HG03558 (cell line): Measurements from ENCODE around the gene ULK1.
A peak's percentile ranks its signal among the peaks of the same experiment; 100 is the strongest.
"Not testable (repeated sequence)": the region's sequence is repeated elsewhere in the genome, so short reads cannot be mapped to it uniquely, and the experiment has no call there.

Experiments used
- ATAC-seq: cut with Tn5 transposase; IDR thresholded peaks from one replicate; pipeline ENCODE4 v1.9.1; 2021; ENCODE audit warnings: moderate number of reproducible peaks; ENCODE audit not compliant: unreplicated experiment; ENCODE audit errors: extremely low read depth

ULK1 gene

DNA sequence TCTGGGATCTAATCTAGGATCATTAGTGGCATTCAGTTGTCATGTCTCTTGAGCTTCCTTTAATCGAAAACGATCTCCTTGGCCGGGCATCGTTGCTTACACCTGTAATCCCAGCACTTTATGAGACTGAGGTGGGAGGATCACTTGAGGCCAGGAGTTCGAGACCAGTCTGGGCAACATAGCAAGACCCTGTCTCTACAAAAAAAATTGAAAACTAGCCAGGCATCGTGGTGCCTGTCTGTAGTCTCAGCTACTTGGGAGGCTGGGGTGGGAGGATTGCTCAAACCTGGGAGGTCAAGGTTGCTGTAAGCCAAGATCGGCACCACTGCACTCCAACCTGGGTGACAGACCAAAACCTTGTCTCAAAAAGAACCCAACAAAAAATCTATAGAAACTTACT lies 43.7 kb downstream of the ULK1 start:
- no peak for ATAC-seq

- ATAC-seq, result no peak
Measured at GRCh38 chr12:131939007-131939406, 44.6 kb downstream of the ULK1 start.

DNA sequence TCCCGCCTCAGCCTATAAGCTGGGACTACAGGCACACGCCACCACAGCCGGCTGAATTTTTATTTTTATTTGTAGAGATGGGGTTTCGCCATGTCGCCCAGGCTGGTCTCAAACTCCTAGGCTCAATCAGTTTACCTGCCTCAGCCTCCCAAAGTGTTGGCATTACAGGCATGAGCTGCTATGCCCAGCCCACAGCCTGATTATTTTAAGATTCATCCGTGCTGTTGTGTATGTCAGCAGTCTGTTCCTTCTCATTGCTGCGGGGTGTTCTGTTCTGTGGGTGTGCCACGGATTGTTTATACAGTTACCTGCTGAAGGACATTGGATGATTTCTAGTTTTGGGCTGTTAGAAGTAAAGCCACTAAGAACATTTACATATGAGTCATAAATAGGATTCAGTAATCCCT lies 45.7 kb downstream of the ULK1 start:
- no peak for ATAC-seq

GRCh38 chr12:131941116-131941986 lies 46.9 kb downstream of the ULK1 start:
- no peak for ATAC-seq

- ATAC-seq, result no peak
Measured at GRCh38 chr12:131941987-131942341, 47.5 kb downstream of the ULK1 start.

GRCh38 chr12:131942671-131943070 lies 48.2 kb downstream of the ULK1 start:
- no peak for ATAC-seq

DNA sequence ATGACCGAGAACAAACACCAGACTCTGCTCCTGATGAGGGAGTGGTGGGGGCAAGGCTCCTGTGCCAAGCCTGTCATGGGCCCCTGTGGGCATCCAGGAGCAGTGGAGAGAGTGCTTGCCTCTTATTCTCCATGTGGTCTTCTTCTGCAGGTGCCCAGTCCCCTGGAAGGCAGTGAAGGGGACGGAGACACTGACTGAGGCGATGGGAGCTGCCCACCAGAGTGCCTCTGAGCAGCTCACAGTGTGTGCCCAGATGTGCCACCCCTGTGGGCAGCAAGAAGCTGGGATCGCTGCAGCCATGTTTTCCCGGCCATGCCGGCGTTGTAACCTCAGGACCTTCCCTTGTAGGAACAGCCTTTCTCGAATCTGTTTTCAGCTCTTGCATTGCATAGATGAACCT lies 49.0 kb downstream of the ULK1 start:
- no peak for ATAC-seq

DNA sequence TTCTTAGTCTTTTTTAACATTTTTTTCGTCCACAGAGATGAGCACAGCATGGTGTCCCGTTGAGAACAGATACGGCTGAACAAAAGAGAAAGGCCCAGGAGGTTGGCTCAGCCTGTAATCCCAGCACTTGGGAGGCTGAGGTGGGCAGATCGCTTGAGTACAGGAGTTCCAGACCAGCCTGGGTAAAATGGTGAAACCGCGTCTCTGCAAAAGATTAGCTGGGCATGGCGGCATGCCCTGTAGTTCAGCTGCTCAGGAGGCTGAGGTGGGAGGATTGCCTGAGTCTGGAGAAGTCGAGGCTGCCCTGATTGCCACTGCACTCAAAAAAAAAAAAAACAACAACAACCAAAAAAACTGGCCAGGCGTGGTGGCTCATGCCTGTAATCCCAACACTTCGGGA lies 49.5 kb downstream of the ULK1 start:
- no peak for ATAC-seq

GRCh38 chr12:131944601-131945251 lies 50.3 kb downstream of the ULK1 start:
- no peak for ATAC-seq

DNA sequence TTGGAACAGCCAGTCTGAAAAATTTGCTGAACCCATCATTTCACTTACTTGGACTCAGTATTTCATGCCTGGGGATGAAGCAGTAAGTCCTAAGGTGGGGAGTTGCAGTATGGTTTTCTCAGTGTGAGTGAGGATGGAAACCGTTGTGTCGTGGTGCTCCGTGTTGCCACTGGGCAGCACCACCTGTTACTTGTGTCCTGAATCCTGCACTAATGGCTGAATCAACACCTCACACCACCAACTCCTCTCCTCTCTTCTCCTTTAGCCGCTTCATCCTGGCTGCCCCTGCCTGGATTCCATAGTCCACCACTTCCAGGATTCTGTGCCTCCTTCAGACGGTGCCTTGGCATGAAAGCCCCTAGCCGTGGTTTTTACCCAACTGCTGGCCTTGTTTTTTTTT lies 52.3 kb downstream of the ULK1 start:
- ATAC-seq, result no peak

DNA sequence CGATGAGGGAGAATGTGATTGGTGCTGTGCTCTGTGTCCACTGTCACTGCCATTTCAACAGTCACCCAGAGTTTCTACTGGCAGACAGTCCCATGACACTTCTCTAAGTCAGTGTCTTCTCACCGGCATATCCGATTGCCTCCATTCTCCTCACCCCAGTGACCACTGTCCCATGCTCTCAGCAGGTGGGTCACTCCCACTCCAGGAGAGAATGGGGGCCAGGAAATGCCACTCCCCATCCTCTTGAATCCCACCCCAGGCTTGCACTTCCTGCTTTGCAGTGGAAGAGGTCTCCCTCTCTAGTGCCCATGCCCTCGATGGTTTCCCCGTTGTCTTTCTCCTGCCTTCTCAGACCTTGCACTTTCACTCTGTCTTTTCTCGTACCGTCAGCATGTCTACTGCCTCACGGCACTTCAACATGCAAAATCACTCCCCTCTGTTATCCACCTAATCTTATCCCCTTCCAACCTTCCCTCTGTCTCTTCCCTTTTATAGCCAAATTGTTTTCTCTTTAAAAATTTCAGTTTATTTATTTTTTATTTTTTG lies 53.1 kb downstream of the ULK1 start:
- no peak for ATAC-seq

DNA sequence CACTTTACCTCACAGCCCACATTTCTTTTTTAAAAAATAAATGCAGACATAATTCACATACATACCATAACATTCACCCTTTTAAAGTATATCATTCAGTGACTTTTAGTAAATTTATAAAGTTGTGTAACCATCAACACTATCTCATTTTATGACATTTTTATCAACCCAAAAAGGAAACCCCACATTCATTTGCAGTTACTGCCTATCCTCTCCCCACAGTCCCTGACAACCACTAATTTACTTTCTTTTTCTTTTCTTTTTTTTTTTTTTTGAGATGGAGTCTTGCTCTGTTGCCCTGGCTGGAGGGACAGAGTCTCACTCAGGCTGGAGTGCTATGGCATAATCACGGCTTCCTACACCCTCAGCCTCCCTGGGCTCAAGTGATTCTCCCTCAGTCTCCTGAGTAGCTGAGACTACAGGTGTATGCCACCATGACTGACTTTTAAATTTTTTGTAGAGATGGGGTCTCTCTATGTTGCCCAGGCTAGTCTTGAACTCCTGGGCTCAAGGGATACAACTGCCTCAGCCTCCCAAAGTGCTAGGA lies 53.8 kb downstream of the ULK1 start:
- no peak for ATAC-seq

DNA sequence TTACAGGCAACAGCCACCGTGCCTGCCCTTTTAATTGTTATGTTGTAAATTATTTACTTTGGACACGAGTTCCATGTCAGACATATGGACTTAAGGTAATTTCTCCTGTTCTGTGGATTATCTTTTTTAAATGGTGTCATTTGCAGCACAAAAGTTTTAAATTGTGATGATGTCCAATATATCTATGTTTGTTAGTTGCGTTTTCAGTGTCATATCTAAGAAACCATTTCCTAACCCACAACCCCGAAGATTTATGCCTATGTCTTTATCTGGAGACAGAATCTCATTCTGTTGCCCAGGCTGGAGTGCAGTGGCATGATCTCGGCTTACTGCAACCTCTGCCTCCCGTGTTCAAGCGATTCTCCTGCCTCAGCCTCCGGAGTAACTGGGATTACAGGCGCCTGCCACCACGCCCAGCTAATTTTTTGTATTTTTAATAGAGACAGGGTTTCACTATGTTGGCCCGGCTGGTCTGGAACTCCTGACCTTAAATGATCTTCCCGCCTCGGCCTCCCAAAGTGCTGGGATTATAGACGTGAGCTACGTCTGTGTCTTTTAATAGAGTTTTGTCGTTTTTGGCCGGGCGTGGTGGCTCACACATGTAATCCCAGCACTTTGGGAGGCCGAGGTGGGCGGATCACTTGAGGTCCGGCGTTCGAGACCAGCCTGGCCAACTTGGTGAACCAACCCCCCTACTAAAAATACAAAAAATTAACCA lies 54.5 kb downstream of the ULK1 start:
- ATAC-seq, result not testable (repeated sequence)

- ATAC-seq, result peak; percentile 74
Measured at GRCh38 chr12:131949431-131950181, 55.2 kb downstream of the ULK1 start, which contains the start of gene EP400. EP400 (plus strand) TSS chr12:131949942; CDS start chr12:131960620, 10,678 bp downstream.

DNA sequence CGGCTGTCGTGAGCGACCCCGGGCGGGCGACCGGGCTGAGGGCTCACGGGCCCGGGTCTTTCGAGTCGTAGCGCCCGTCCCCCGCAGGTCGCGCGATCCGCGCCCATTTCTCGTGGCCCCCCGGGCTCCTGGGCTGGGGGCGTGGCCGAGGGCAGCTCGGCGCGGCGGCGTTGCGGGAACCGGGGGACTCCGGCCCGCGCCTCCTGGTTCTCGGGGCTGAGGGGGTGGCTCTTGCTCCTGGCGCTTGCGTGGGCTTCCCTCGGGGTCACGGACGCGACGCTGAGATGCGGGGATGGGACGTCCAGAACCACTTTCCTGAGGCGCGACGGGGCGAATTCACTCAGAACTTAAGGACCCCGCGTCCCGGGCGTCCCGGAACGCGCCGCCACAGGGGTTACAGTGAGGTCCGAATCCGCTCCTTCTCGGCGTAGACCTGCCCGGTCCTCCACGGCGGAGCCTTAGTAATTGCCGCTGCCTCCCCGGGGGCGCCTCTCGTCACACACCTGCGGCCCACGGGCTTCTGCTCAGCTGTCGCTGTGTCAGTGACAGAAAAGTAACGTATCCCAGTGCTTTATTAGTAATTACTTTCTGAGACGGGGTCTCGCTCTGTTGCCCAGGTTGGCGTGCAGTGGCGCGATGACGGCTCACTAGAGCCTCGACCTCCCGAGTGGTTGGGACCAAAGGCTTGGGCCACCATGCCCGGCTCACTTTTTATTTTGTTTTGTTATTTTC lies 55.9 kb downstream of the ULK1 start:
- ATAC-seq, result peak; percentile 19

DNA sequence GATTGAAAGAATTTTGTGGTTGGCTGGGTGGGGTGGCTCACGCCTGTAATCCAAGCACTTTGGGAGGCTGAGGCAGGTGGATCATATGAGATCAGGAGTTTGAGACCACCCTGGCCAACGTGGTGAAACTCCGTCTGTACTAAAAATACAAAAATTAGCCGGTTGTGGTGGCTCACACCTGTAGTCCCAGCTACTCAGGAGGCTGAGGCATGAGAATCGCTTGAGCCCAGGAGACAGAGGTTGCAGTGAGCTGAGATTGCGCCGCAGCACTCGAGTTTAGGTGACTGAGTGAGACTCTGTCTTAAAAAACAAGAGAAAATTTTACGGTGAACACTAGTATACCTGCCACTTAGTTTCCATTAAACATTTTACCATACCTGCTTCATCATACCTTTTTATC lies 59.4 kb downstream of the ULK1 start:
- ATAC-seq, result not testable (repeated sequence)

- ATAC-seq, result not testable (repeated sequence)
Measured at GRCh38 chr12:131954460-131954859, 60.0 kb downstream of the ULK1 start.

GRCh38 chr12:131959116-131959515 lies 64.7 kb downstream of the ULK1 start:
- ATAC-seq, result no peak
